BE2C (cell line): ENCODE measurements around the gene CSTF2T.

Experiments
- DNase-seq: peaks from one replicate; pipeline ENCODE4 v3.0.0-alpha.2; 2020
- H3K27me3 ChIP-seq: fragments of 250-450 bp; sonication (Bioruptor Pico); 2 replicates; pipeline ENCODE4 v1.5.1; 2020; ENCODE audit warnings: mild to moderate bottlenecking
- H3K36me3 ChIP-seq: fragments of 250-450 bp; sonication (Bioruptor Pico); 2 replicates; pipeline ENCODE4 v1.5.1; 2020; ENCODE audit warnings: mild to moderate bottlenecking
- H3K4me1 ChIP-seq: fragments of 250-450 bp; sonication (Bioruptor Pico); 2 replicates; pipeline ENCODE4 v1.5.1; 2020
- H3K4me3 ChIP-seq: 2 replicates; pipeline ENCODE4 v1.5.1; 2011; ENCODE audit warnings: low read depth, low read length
- H3K9me3 ChIP-seq: fragments of 250-450 bp; sonication (Bioruptor Pico); 2 replicates; pipeline ENCODE4 v1.5.1; 2020
- CTCF ChIP-seq: IDR thresholded peaks from 2 replicates; pipeline ENCODE4 v1.5.1; 2012; ENCODE audit warnings: mild to moderate bottlenecking, low read depth, low read length

Gene CSTF2T

GRCh38 chr10:51743146-51743545 is 43.8 kb upstream of the CSTF2T start:
- Histone ChIP-seq H3K27me3 (no peaks in the 10 kb centered on the region), H3K4me1 (no peaks in the 10 kb centered on the region), H3K9me3 (no peaks in the 10 kb centered on the region), H3K4me3 (no peak overlapping the region), H3K36me3 (no peaks in the 10 kb centered on the region)
- DNase-seq, result no peak
- TF ChIP-seq CTCF, result no peak

- no peaks in the 10 kb centered on the region for H3K36me3 ChIP-seq
- DNase-seq, result no peak
- no peak overlapping the region for H3K4me3 ChIP-seq
- no peaks in the 10 kb centered on the region for H3K9me3 ChIP-seq
- TF ChIP-seq CTCF, result no peak
- no peaks in the 10 kb centered on the region for H3K27me3 ChIP-seq
- no peaks in the 10 kb centered on the region for H3K4me1 ChIP-seq
Measured at GRCh38 chr10:51733057-51733456, 33.7 kb upstream of the CSTF2T start.

GRCh38 chr10:51729822-51730555 is 30.6 kb upstream of the CSTF2T start:
- Histone ChIP-seq H3K9me3 (no peaks in the 10 kb centered on the region), H3K27me3 (no peaks in the 10 kb centered on the region), H3K4me1 (no peaks in the 10 kb centered on the region), H3K36me3 (no peaks in the 10 kb centered on the region), H3K4me3 (no peak overlapping the region)
- TF ChIP-seq CTCF, result no peak
- no peak for DNase-seq

GRCh38 chr10:51724038-51724437 is 24.6 kb upstream of the CSTF2T start:
- H3K36me3 ChIP-seq, result no peaks in the 10 kb centered on the region
- H3K9me3 ChIP-seq, result no peaks in the 10 kb centered on the region
- no peak for TF ChIP-seq CTCF
- DNase-seq, result no peak
- H3K27me3 ChIP-seq, result no peaks in the 10 kb centered on the region
- no peak overlapping the region for H3K4me3 ChIP-seq
- no peaks in the 10 kb centered on the region for H3K4me1 ChIP-seq

GRCh38 chr10:51718804-51719291 is 19.5 kb upstream of the CSTF2T start:
- DNase-seq, result no peak
- TF ChIP-seq CTCF, result no peak
- H3K4me3 ChIP-seq, result no peak overlapping the region
- H3K27me3 ChIP-seq, result no peaks in the 10 kb centered on the region
- H3K9me3 ChIP-seq, result no peaks in the 10 kb centered on the region
- H3K4me1 ChIP-seq, result no peaks in the 10 kb centered on the region
- no peaks in the 10 kb centered on the region for H3K36me3 ChIP-seq

- no peak for DNase-seq
- Histone ChIP-seq H3K36me3 (no peaks in the 10 kb centered on the region), H3K9me3 (no peaks in the 10 kb centered on the region), H3K27me3 (no peaks in the 10 kb centered on the region), H3K4me3 (no peak overlapping the region), H3K4me1 (no peaks in the 10 kb centered on the region)
- TF ChIP-seq CTCF, result no peak
Measured at GRCh38 chr10:51716981-51717380, 17.6 kb upstream of the CSTF2T start.
